Endodermal cell (in vitro differentiated cells): ENCODE results near the gene SURF2. TPM values are rescaled to one million over a fixed set of nuclear protein-coding genes. Genes with fewer than 3 reads are reported as not detected.

Experiments
- DNase-seq: peaks from one replicate; pipeline ENCODE4 v3.0.0-alpha.2; 2017
- H3K27ac ChIP-seq: 2 replicates; pipeline ENCODE4 v1.5.1; 2013; ENCODE audit warnings: mild to moderate bottlenecking, low read depth, low read length, moderate library complexity
- H3K27me3 ChIP-seq: 2 replicates; pipeline ENCODE4 v1.6.1; 2013; ENCODE audit warnings: mild to moderate bottlenecking, low read length, moderate library complexity; ENCODE audit not compliant: insufficient read depth, control insufficient read depth, poor library complexity, severe bottlenecking
- H3K36me3 ChIP-seq: 2 replicates; pipeline ENCODE4 v1.7.0; 2013; ENCODE audit warnings: mild to moderate bottlenecking, low read length, moderate library complexity; ENCODE audit not compliant: control insufficient read depth, insufficient read depth
- H3K4me1 ChIP-seq: one replicate; pipeline ENCODE4 v1.7.0; 2013; ENCODE audit warnings: low read length; ENCODE audit not compliant: control insufficient read depth, insufficient read depth
- H3K4me3 ChIP-seq: 2 replicates; pipeline ENCODE4 v1.5.1; 2013; ENCODE audit warnings: mild to moderate bottlenecking, low read length, moderate library complexity
- H3K9ac ChIP-seq: 2 replicates; pipeline ENCODE4 v1.6.1; 2013; ENCODE audit warnings: mild to moderate bottlenecking, low read length, moderate library complexity; ENCODE audit not compliant: poor library complexity, severe bottlenecking; ENCODE audit errors: extremely low read depth
- H3K9me3 ChIP-seq: 2 replicates; pipeline ENCODE4 v1.6.1; 2013; ENCODE audit warnings: mild to moderate bottlenecking, low read length, moderate library complexity; ENCODE audit not compliant: control insufficient read depth
- H3K27ac Mint-ChIP-seq: 2 replicates; pipeline ENCODE4 v1.8.0; 2020; ENCODE audit warnings: mixed read lengths
- H3K27me3 Mint-ChIP-seq: 2 replicates; pipeline ENCODE4 v1.8.0; 2021; ENCODE audit warnings: mild to moderate bottlenecking, mixed read lengths; ENCODE audit not compliant: insufficient read depth
- H3K36me3 Mint-ChIP-seq: 2 replicates; pipeline ENCODE4 v1.8.0; 2020; ENCODE audit warnings: low read depth, mixed read lengths
- H3K4me1 Mint-ChIP-seq: 2 replicates; pipeline ENCODE4 v1.8.0; 2020; ENCODE audit warnings: mixed read lengths
- H3K4me3 Mint-ChIP-seq: 2 replicates; pipeline ENCODE4 v1.8.0; 2020; ENCODE audit warnings: mild to moderate bottlenecking, moderate library complexity, mixed read lengths
- H3K9me3 Mint-ChIP-seq: 2 replicates; pipeline ENCODE4 v1.8.0; 2020; ENCODE audit warnings: mild to moderate bottlenecking, mixed read lengths
- CTCF ChIP-seq: fragments of 200-600 bp; sonication (generic); conservative IDR thresholded peaks from 2 replicates; pipeline ENCODE4 v1.5.0; 2021; ENCODE audit warnings: antibody characterized with exemption, mild to moderate bottlenecking
- WGBS, 2 experiments: methylation state at CpG; one replicate each; pipeline versions ENCODE4 v1.1.5 to v1.1.7; 2013; ENCODE audit warnings: missing lambda C conversion rate in 2 of 2, mixed read lengths in 1 of 2; ENCODE audit not compliant: insufficient coverage in 1 of 2, insufficient read length in 1 of 2; 5-methylcytosine and 5-hydroxymethylcytosine counted together
- total RNA-seq, 2 donors: library from RNA; stranded (reverse); fragmentation: NEBNext Ultra II Directional in 1 of 2; extraction: Animal tissue kit (Norgen Biotek cat#: 25700) in 1 of 2; gene quantifications; 2 replicates in 1 of 2; 3 replicates in 1 of 2; pipeline ENCODE4 v1.2.1, GENCODE V29; 2021

SURF2 gene
- total RNA-seq, 2 donors from 2014 or later = 18.0 to 25.9 TPM

GRCh38 chr9:133402689-133403088 is 46.3 kb downstream of the SURF2 start:
- TF ChIP-seq CTCF = no peak
- H3K9me3 Mint-ChIP-seq = no peaks in the 10 kb centered on the region
- no peaks in the 10 kb centered on the region for H3K4me1 Mint-ChIP-seq
- no peak overlapping the region for H3K27ac Mint-ChIP-seq
- peaks cover 31% of the 10 kb centered on the region for H3K36me3 Mint-ChIP-seq
- no peak overlapping the region for H3K9ac ChIP-seq
- no peaks in the 10 kb centered on the region for H3K9me3 ChIP-seq
- H3K27ac ChIP-seq = no peak overlapping the region
- no peaks in the 10 kb centered on the region for H3K27me3 ChIP-seq
- peaks cover 26% of the 10 kb centered on the region for H3K36me3 ChIP-seq
- H3K4me1 ChIP-seq = no peaks in the 10 kb centered on the region
- H3K27me3 Mint-ChIP-seq = no peaks in the 10 kb centered on the region
- WGBS, 2 experiments = 90 to 95% methylated on average over 7 of the region's 7 CpGs
- H3K4me3 ChIP-seq = no peak overlapping the region
- H3K4me3 Mint-ChIP-seq = no peak overlapping the region
- no peak for DNase-seq

- peak; percentile 86 for DNase-seq
- WGBS, 2 experiments = 83 to 86% methylated on average over 10 to 16 of the region's 16 CpGs
- Histone ChIP-seq H3K27me3 (no peaks in the 10 kb centered on the region), H3K4me3 (no peak overlapping the region), H3K9me3 (no peaks in the 10 kb centered on the region), H3K27ac (no peak overlapping the region), H3K4me1 (no peaks in the 10 kb centered on the region), H3K36me3 (peaks cover 29% of the 10 kb centered on the region), H3K9ac (no peak overlapping the region)
- H3K27me3 Mint-ChIP-seq = no peaks in the 10 kb centered on the region
- no peak overlapping the region for H3K4me3 Mint-ChIP-seq
- TF ChIP-seq CTCF = peak; percentile 78
- H3K36me3 Mint-ChIP-seq = peaks cover 35% of the 10 kb centered on the region
- no peak overlapping the region for H3K27ac Mint-ChIP-seq
- H3K4me1 Mint-ChIP-seq = no peaks in the 10 kb centered on the region
- H3K9me3 Mint-ChIP-seq = no peaks in the 10 kb centered on the region
These were observed 47.6 kb downstream of the SURF2 start for GRCh38 chr9:133403766-133404453.

GRCh38 chr9:133404454-133405002 is 48.2 kb downstream of the SURF2 start:
- Histone ChIP-seq H3K9ac (no peak overlapping the region), H3K4me1 (no peaks in the 10 kb centered on the region), H3K27ac (no peak overlapping the region), H3K9me3 (no peaks in the 10 kb centered on the region), H3K27me3 (no peaks in the 10 kb centered on the region), H3K36me3 (peaks cover 33% of the 10 kb centered on the region), H3K4me3 (no peak overlapping the region)
- no peaks in the 10 kb centered on the region for H3K27me3 Mint-ChIP-seq
- no peak for DNase-seq
- no peak for TF ChIP-seq CTCF
- no peaks in the 10 kb centered on the region for H3K9me3 Mint-ChIP-seq
- H3K36me3 Mint-ChIP-seq = peaks cover 37% of the 10 kb centered on the region
- no peak overlapping the region for H3K27ac Mint-ChIP-seq
- no peaks in the 10 kb centered on the region for H3K4me1 Mint-ChIP-seq
- H3K4me3 Mint-ChIP-seq = no peak overlapping the region
- 94 to 95% methylated on average over 6 to 12 of the region's 12 CpGs for WGBS, 2 experiments
